Central memory CD4-positive, alpha-beta T cell (primary cell): Measurements from ENCODE around the gene UBE2E2.

Experiments
- DNase-seq: peaks from one replicate; pipeline ENCODE4 v3.0.0; 2022

The UBE2E2 gene

DNA sequence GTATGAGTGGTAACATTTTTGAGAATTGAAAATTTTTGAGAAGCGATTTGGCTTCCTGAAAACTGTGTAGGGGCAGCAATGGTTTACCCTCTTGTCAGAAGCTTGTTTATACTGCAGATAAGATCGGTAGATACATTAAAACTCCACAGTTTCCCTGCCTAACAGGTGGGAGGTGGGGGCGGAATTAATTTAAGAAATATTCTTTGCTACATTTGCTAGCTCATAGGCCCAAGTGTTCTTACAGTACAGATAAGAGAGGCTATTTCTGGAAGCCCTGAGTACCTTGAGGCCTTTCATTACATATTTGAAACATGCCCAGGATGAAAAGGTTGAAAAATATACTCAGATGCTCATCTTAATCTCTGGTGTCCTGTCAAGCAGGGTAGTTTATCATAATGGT, 285.5 kb downstream of the UBE2E2 start:
- DNase-seq = no peak

DNA sequence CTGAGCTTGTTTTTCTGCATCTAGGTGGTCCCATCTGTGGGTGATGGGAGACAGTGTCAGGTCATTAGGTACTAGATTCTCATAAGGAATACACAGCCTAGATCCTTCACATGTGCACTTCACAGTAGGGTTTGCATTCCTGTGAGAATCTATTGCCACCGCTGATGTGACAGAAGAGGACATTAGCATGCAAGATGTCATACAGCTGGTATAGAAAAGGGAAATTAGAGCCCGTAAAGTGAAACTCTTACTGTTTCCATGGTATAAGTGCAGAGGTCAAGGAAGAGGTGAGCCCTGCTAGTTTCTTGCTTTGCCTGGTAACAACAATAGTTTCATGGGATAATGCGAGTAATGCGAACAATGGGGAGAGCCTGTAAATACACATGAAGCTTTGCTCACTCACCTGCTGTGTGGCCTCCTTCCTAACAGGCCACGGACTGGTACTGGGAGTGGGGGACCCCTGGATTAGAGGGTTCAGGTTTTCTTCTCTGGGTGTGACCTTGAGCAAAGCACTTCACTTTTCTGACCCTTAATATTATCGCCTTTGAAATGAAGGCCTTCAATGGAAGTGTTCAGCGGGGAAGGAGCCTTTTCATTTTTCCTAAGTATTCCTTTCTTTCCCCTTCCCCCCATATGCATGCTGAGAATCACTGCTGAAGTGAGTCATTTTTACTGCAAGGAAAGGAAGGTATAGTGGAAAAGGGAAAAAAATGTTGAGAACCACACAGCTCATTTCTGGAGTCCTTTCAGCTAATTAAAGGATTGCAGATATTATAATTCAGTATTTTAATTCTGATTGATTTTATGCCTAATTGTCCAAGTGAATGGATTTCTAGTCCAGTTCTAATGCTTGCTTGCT, 286.4 kb downstream of the UBE2E2 start:
- DNase-seq = no peak

DNA sequence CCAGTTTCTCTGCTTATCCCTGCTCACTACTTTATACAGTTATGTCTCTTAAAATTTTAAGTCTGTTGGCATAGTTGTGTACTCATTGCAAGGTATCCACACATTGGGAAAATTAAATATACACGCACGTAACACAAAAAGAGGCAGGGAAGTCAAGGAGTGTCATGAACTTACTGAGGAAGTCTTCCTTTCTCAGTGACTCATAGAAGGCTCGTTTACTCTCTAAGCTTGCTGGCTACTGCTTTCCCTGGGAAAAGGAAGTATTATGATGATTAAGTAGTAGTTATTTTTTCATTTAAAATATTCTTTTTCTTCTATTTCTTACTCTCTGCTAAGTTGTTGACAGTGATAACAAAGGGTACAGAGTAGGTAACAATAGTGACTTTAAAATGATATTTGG, 287.3 kb downstream of the UBE2E2 start:
- DNase-seq = no peak

DNA sequence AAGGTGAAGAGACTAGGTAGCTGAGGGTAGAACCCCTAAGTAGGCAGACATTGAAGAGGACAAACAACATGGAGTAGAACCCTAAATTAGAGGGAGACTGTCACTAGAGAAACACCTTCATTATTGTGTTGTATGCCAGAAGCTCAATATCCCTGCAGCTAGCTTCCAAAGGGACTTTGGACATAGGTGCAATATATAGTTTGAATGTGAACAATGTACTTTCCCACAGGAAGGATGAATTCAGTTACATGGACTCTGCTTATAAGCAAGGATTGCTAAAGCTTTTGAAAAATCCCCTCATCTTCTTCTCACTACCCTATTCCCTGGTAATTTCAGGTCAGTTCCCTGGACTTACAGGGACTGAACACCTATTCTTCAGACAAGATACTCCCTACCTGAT, 288.9 kb downstream of the UBE2E2 start:
- no peak for DNase-seq

DNA sequence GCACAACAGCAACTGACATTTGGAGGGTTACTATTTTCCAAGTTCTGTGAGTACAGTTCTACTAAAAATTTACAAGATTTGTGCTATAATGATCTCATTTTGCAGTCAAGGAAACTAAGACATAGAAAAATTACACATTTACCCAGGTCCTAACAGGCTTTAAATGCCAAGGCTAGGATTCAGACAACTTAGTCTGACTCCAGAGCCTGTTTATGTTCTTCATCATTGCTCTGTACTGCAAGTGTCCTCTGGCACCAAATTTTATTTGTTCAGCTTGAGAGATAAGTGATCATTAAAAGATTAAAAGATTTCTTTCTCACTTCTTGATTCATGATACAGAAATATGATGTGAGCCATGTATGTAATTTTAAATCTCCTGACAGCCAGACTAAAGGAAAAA, 290.8 kb downstream of the UBE2E2 start:
- DNase-seq = no peak

DNA sequence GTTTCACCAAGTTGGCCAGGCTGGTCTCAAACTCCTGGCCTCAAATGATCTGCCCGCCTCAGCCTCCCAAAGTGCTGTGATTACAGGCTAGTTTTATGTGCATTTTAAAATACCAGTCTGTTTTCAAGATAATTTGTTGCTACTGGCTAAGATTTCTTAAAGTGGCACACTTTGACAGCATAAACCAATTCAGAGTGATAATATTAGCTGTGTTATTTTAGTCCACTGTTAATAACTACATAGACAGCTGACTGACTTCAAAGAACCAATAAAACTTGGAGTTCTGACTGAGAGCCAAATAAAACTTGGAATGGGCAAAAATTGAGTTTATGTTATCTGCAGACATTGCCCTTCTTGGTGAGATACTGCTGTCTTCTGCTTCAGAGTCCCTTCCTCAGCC, 291.8 kb downstream of the UBE2E2 start:
- DNase-seq = no peak

DNA sequence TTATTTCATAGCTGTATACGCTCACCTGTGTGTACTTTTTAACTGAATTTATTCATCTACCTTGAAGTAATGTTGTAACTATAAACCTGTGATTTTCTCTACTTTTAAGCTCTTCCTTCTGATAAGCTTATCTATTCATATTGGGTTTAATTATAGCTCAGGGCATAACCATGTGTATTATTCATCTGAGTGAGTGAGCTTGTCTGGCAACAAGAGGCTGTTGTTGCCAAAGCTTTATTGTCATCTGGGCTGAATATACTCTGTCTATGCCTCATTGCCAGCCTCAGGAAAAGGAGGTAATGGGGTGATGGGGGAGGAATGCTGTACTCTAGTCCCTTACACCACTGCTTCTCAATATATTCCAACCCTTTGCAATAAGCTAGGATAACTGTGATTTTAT, 292.4 kb downstream of the UBE2E2 start:
- DNase-seq = no peak

DNA sequence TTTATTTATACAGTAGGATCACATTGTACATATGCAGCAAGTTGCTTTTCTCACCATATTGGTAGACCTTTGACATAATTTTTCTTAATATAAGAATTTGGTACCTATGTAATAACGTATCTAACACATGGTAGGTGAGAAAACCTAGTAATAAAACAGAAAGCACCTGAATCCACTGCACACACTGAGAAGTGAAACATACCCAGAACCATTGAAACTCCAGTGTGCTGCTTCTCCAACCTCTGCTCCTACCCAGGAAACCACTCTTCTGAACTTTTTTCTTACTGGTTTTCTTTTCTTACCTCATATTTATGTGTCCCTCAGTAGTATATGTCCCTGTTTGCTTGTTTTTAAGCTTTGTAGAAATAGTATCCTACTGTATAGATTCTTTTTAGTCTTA, 293.0 kb downstream of the UBE2E2 start:
- DNase-seq = no peak

DNA sequence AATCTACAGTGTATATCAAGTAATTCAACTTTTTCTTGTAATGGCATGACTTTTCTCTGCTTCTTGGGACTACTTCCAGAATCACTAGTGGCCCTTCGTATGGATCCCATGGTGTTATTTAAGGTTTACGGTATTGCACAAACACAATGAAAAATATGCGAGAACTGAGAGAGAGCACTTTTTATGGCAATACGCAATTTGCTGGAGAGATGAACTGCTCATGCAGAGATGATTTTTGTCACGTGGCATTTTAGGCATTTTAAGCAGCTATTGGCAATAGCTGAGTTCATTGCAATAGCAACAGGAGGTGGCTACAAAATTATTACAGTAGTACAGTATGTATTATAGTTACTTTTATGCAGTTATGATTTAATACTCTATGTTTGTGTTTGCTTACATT, 294.0 kb downstream of the UBE2E2 start:
- DNase-seq = no peak

DNA sequence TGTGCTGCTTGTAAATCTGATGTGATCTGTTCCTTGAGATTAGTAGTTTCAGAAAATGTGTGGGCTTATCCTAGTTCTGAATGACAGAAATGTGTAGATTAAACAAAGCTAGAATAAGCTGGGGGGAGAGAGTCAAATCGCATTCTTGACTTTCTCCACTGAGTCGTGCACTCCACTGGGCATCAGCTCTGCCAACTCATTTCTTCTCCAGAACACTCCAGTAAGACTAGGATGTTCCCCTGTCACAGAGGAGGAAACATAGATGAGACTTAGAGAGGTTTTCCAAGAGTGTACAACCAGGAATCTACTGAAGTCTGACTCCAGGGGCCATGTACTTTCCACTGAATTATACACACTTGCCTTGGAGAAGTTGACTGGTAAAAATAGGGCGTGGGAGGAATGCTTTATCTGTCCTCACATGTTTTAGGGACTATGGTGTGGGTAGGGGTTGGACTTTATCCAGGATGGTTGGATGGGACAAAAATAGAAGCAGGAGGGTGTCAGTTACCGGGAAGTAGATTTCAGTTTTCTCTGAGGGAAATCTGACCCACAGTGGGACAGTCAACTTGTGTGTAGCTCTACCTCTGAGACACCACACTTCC, 298.2 kb downstream of the UBE2E2 start:
- no peak for DNase-seq

DNA sequence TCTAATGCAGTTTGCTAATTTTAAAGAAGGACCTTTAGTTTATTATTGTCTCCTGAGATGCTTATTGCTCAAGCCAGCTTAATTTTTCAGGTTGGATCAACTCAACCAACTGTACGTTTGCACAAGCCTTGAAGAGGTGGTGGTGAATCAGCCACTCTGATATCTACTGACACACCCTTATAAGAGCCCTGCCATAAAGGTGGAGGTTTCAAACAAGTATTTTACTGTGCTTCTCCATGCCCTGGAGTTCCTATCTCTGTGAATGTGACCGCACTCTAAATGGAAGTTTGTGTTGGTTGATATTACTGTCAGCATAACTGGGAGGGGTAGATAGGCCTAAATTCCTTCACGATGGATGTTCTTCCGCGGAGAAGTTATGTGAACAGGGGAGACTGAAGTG, 305.3 kb downstream of the UBE2E2 start:
- no peak for DNase-seq

DNA sequence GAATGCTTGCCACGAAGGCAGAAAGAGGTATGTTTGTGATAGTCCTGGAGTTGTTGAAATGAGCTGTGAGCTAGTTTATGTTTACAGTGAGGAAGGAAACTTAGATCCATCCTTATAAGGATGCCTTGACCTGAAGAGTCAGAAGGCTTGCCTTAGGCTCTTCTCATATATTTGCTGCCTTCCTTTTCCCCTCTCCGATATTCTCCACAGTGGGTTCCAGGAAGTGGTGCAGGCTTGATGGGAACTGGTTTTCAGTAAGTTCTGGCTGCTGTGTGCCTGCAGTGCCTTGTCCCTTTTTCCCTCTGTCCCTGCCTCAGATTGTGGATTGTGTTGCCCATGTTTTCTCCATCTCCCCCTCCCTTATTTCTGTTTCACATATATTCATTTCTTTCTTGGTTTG, 315.3 kb downstream of the UBE2E2 start:
- no peak for DNase-seq

DNA sequence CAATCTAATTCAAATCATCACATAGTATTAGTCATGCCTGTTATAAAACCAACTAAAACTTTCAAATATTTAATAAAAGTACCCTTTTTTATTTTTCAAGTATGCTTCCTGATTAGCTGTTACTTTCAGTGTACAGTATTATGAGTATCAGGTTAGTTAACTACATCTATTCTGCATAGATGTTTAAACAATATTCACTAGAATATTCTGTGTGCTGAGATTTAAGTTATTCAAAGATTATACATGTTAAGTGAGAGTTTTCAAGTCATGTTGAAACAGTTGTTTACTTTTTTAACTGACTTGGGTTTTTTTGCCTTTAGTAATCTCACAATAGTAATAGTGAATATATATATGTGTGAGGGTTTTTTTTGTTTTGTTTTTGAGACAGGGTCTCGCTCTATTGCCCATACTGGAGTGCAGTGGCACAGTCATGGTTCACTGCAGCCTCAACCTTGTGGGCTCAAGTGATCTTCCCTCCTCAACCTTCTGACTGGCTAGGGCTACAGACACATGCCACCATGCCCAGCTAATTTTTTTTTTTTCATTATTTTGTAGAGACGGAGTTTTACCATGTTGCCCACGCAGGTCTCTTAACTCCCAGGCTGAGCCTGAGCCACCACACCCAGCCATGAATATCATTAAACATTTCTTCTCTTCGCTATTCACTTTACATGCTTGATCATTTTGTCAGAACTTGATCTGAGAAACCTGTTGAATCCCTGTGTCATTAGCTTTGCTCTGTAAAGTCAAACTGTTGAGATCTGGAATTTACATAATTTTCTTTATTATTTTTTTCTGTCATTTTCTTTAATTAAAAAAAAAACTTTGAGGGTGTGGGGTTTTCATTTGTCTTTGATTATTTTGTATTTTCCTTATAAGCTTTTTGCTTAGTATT, 316.4 kb downstream of the UBE2E2 start:
- no peak for DNase-seq

DNA sequence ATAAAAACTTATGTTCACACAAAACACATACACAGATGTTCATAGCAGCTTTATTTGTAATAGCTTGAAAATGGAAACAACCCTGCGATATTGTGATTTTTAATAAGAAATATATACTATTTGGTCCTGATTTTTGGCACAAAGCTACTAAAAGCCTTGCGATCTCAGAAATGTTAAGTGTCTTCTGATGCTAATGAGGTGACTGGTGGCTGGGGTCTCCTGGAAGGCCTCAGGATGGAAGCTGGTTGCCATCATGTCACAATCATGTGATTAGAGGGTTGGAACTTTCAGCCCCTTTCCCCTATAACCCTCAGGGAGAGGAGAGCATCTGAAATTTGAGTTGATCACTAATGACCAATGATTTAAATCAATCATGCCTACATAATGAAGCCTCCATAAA, 324.2 kb downstream of the UBE2E2 start:
- no peak for DNase-seq

DNA sequence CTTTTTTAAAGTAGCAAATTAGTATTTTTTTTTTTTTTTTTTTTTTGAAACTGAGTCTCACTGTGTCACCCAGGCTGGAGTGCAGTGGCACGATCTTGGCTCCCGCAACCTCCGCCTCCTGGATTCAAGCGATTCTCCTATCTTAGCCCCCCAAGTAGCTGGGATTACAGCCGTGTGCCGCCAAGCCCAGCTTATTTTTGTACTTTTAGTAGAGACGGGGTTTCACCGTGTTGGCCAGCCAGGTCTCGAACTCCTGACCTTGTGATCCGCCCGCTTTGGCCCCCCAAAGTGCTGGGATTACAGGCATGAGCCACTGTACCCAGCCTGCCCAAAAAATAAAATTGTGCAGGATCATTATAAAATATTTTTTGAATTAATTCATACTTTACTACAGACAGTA, 330.5 kb downstream of the UBE2E2 start:
- DNase-seq = no peak

DNA sequence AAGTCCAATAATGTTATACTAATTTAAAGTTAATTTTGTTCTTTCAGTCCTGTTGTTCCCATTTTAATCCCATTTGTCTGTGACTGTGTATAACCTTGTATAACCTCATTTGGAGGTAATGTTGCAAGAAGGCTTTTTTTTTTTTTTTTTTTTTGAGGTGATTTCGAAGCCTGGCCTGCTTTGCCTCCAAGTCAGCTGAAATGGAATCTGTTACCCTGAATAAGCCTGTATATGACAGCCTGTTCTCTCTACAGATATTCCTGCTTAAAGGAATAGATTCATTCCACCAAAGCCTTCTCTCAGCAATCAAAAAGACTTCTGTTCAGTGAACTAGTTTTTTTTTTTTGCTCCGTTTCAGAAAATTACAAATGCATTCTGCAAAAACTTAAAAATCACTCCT, 330.9 kb downstream of the UBE2E2 start:
- no peak for DNase-seq

DNA sequence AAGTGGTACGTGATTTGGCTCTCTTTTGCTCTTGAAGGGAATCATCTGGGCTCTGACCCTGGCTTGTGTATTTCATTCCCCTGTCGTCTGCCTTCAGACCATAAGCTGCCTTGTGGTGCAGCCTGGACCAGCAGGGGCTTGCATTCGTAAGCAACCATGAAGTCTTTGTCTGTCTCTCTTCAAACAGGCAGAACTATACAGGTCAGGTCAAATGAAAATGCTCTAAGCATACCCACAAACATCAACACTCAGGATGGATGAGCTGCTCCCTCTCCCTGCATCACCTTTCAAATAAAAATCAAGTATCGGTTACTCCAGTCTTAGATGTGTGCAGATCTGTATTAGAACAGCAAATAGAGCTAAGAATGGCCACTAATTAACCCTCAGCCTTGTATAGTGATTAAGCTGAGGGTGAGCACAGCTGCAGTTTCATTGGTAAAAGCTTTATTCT, 334.0 kb downstream of the UBE2E2 start:
- DNase-seq = no peak

DNA sequence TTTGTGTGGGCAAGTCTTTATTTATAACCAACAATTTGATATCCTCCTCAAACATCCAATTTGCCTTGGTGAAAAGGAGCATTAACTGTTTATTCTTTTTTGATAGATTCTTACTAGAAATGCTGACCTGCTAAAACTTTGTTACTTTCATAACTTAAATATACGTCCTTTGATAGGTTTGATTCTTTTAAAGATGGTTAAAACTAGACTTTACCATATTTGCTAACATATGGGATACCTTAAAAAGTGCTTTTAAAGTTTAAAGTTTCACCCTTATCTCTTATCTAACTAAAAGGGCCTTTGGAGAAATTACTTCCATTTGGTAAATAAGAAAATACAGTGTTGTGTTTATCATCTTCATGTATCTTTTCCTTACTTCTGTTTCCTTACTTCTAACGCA, 336.1 kb downstream of the UBE2E2 start:
- no peak for DNase-seq

DNA sequence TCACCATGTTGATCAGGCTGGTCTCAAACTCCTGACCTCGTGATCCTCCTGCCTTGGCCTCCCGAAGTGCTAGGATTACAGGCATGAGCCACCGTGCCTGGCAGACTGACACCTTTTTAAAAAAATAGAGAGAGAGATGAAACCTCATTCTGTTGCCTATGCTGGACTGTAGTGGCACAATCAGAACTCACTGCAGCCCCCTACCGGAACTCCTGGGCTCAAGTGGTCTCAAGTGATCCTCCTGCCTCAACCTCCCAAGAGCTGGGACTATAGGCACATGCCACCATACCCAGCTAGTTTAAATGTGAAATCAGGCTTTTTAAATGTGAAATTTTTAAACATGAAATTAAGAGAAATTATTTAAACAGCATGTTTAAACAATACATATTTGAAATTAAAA, 337.5 kb downstream of the UBE2E2 start:
- no peak for DNase-seq

DNA sequence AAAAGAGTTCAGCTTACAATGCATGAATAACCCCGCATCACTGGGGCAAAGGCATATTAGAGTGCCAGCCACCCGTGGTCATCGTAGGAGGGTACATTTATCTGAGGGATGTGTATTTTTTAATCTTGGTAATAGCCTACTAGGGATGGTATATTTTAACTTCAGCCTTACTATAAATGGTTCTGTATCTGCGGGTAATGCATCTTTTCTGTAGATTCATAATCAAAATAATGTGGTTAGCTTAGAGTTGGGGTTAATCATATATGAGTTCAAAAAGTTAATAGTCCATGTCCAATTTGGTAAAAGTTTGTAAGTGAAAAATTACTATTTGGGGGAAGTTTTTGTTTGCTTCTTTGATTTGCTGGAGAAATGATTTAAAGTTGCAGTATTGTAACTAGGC, 339.0 kb downstream of the UBE2E2 start:
- no peak for DNase-seq

DNA sequence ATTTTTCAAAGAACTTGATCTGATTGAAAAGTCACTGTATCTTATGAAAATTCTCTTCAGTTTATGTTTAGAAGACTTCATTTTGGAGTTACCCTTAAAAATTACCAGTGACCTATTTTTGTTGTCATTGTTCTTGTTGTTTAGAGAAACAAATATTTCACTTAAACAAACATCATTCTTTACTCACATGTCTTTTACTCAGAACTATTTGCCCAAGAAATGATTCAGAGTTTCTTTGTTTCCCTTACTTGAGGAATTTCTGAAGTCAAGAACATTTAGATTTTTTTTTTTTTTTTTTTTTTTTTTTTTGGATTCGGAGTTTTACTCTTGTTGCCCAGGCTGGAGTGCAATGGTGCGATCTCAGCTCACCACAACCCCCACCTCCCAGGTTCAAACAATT, 343.1 kb downstream of the UBE2E2 start:
- no peak for DNase-seq

DNA sequence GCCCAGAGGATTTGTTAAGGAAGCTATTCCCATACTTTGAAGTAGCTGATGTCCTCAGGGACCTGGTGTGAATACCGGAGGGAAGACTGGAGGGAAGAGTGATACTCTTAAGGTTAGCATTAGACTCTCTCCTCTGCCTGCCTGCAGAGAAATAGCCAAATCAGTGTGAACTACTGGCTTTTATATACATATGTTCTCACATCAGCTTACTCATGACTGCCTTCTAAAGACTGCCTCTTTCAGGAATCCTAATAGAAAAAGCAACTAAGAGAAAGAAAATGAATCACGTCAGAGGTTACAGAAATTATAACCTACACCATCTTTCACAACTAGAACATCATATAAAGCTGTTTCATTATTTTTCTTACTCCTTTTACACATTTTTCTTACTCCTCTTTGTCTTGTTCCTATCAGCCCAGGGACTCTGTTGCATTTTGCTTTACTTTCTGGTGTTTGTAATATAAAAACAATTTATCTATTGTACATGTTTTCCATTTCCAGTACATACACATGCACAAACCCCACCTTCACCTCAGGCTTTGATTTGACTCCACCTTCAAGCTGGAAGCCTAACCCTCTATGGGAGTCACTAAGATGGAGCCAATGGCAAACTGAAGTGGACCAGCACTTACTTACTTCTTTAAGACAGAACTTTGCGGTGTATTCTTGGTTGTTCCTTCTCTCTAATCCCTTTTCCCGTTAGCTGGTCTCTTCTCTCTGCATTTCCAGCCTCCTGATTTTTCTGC, 345.0 kb downstream of the UBE2E2 start:
- DNase-seq = no peak

DNA sequence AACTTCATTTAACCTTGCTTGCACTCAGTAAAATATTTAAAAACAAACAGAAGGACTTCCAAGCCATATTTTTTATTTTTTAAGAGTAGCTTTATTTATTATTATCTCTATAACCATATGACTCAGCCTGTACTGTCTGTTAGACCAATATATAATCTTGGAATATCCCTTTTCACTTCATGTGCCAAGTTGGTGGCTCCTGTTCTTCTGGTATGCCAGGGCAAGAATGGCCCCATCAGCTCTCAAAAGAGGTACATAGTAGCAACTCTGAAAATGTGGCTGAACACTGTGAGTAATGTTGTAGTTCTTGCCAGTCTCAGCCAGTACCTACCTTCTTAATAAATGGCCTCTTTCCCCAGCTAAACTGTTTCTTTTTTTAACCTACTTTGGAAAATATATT, 345.6 kb downstream of the UBE2E2 start:
- no peak for DNase-seq
